CD4-positive, alpha-beta memory T cell (primary cell): ENCODE results near the gene FREY1. TPM values are rescaled to one million over a fixed set of nuclear protein-coding genes. Genes with fewer than 3 reads are reported as not detected.
A peak's percentile ranks its signal among the peaks of the same experiment; 100 is the strongest.

Experiments
- CTCF ChIA-PET: fragments of 350-600 bp; sonication (Branson Sonifier 250); formaldehyde crosslinking; loops from one replicate; lab custom pipeline; 2021; ENCODE audit warnings: inconsistent platforms; ENCODE audit not compliant: partially characterized antibody; lab: Charles Lee
- POLR2A ChIA-PET: fragments of 350-600 bp; sonication (Branson Sonifier 250); formaldehyde crosslinking; loops from one replicate; lab custom pipeline; 2021; ENCODE audit not compliant: partially characterized antibody; lab: Charles Lee
- DNase-seq, 5 donors: peaks; one replicate each; pipeline versions ENCODE4 v3.0.0 to v3.0.0-alpha.2; 2020 to 2022; ENCODE audit warnings: mixed read lengths in 1 of 5
- H3K27ac ChIP-seq: one replicate; pipeline ENCODE4 v1.7.0; 2013; ENCODE audit warnings: low read depth, low read length
- H3K27me3 ChIP-seq: 2 replicates; pipeline ENCODE4 v1.7.0; 2013; ENCODE audit warnings: mild to moderate bottlenecking, low read length, moderate library complexity; ENCODE audit not compliant: insufficient read depth
- H3K36me3 ChIP-seq: 2 replicates; pipeline ENCODE4 v1.7.0; 2013; ENCODE audit warnings: mild to moderate bottlenecking, low read length, moderate library complexity; ENCODE audit not compliant: insufficient read depth
- H3K4me1 ChIP-seq: 2 replicates; pipeline ENCODE4 v1.7.0; 2013; ENCODE audit warnings: mild to moderate bottlenecking, low read length, moderate library complexity; ENCODE audit not compliant: insufficient read depth
- H3K4me3 ChIP-seq, 2 donors: one replicate each; pipeline ENCODE4 v1.7.0; 2013; ENCODE audit warnings: low read length in 2 of 2, mild to moderate bottlenecking in 1 of 2
- H3K9me3 ChIP-seq, 2 donors: one replicate each; pipeline ENCODE4 v1.7.0; 2013; ENCODE audit warnings: low read length in 2 of 2, control low read depth in 1 of 2; ENCODE audit not compliant: control insufficient read depth in 1 of 2
- H3K27ac Mint-ChIP-seq, 7 donors: one replicate each; pipeline ENCODE4 v1.8.0; 2020 to 2021; ENCODE audit warnings: mixed read lengths in 7 of 7, mild to moderate bottlenecking in 6 of 7, inconsistent platforms in 3 of 7, moderate library complexity in 3 of 7
- H3K27me3 Mint-ChIP-seq, 2 donors: one replicate each; pipeline ENCODE4 v1.8.0; 2020 to 2021; ENCODE audit warnings: mixed read lengths in 2 of 2
- H3K36me3 Mint-ChIP-seq, 2 donors: one replicate each; pipeline ENCODE4 v1.8.0; 2020 to 2021; ENCODE audit warnings: mixed read lengths in 2 of 2, inconsistent platforms in 1 of 2, mild to moderate bottlenecking in 1 of 2
- H3K4me1 Mint-ChIP-seq, 4 donors: one replicate each; pipeline ENCODE4 v1.8.0; 2020 to 2021; ENCODE audit warnings: mixed read lengths in 4 of 4, mild to moderate bottlenecking in 1 of 4
- H3K4me3 Mint-ChIP-seq, 8 donors: one replicate each; pipeline ENCODE4 v1.8.0; 2020 to 2021; ENCODE audit warnings: mixed read lengths in 8 of 8, mild to moderate bottlenecking in 7 of 8, moderate library complexity in 6 of 8, inconsistent platforms in 3 of 8
- H3K9me3 Mint-ChIP-seq, 8 donors: one replicate each; pipeline ENCODE4 v1.8.0; 2020 to 2021; ENCODE audit warnings: mixed read lengths in 8 of 8, mild to moderate bottlenecking in 5 of 8, inconsistent platforms in 3 of 8, moderate library complexity in 1 of 8
- intact Hi-C: fragments of 100-400 bp; cut with micrococcal nuclease; formaldehyde crosslinking; loops from one replicate; pipeline ENCODE4 v1.15.1; 2023
- polyA plus RNA-seq, 2 donors: library from polyadenylated mRNA; unstranded; fragments of 300-500 nt; fragmentation: Illumina TruSeq; gene quantifications; one replicate each; pipeline ENCODE4 v1.2.3, GENCODE V29; 2021
- total RNA-seq, 2 experiments: library from RNA; stranded (reverse); gene quantifications; one replicate each; pipeline ENCODE4 v1.2.3, GENCODE V29; 2021

The FREY1 gene
- total and polyA plus RNA-seq, 4 experiments from 2014 or later: 4.5 to 4.8 TPM; not detected in 2

- intact Hi-C loops: loop anchor here (5.0 kb wide), 1 partner anchor 207 kb away; the partner anchor contains the start of gene PHF21A
- H3K4me1 ChIP-seq: peaks cover 42% of the 10 kb centered on the region
- H3K4me1 Mint-ChIP-seq: peaks cover 21 to 54% (median 37%) of the 10 kb centered on the region in 4 donors
Measured at GRCh38 chr11:45915446-45915845, 8.4 kb upstream of the FREY1 start.

GRCh38 chr11:45913942-45914635, 7.0 kb upstream of the FREY1 start:
- Histone ChIP-seq H3K9me3 (no peaks in the 10 kb centered on the region), H3K36me3 (peaks cover 46% of the 10 kb centered on the region), H3K27ac (no peak overlapping the region), H3K4me3 (no peak overlapping the region), H3K27me3 (no peaks in the 10 kb centered on the region), H3K4me1 (peaks cover 29% of the 10 kb centered on the region)
- peak in 1 of 5 donors; percentile 17 for DNase-seq
- no peak overlapping the region for H3K4me3 Mint-ChIP-seq
- ChIA-PET POLR2A (no interaction called here), CTCF (no interaction called here)
- H3K27me3 Mint-ChIP-seq: no peaks in the 10 kb centered on the region
- H3K4me1 Mint-ChIP-seq: peaks cover 15 to 41% (median 27%) of the 10 kb centered on the region in 4 donors
- peaks cover 13 to 62% of the 10 kb centered on the region in 2 donors for H3K36me3 Mint-ChIP-seq
- intact Hi-C loops: no loop called here
- H3K27ac Mint-ChIP-seq: peak overlapping the region in 1 of 7 donors; percentile 4
- peaks cover 0 to 2% (median 0%) of the 10 kb centered on the region in 8 donors for H3K9me3 Mint-ChIP-seq

More at GRCh38 chr11:45915446-45915845, 8.4 kb upstream of the FREY1 start:
- Histone ChIP-seq H3K27ac (no peak overlapping the region), H3K4me3 (no peak overlapping the region), H3K27me3 (no peaks in the 10 kb centered on the region), H3K36me3 (peaks cover 37% of the 10 kb centered on the region), H3K9me3 (no peaks in the 10 kb centered on the region)
- H3K36me3 Mint-ChIP-seq: peaks cover 12 to 52% of the 10 kb centered on the region in 2 donors
- peak overlapping the region in 4 of 8 donors; percentile 12 to 81 (median 40) for H3K4me3 Mint-ChIP-seq
- CTCF ChIA-PET: interaction anchor here (1.0 kb wide), 1 partner anchor 73 kb away, joined by 5 read pairs; no protein-coding TSS in a partner anchor
- H3K9me3 Mint-ChIP-seq: peaks cover 0 to 2% (median 0%) of the 10 kb centered on the region in 8 donors
- POLR2A ChIA-PET: interaction anchor here (0.7 to 4.8 kb wide), 4 partner anchors 13 to 73 kb away, joined by 3 to 77 read pairs (median 3); no protein-coding TSS in a partner anchor
- no peaks in the 10 kb centered on the region for H3K27me3 Mint-ChIP-seq
- peak overlapping the region in 3 of 7 donors; percentile 7 to 73 (median 10) for H3K27ac Mint-ChIP-seq
- peak in 1 of 5 donors; percentile 39 for DNase-seq

- Histone ChIP-seq H3K27me3 (no peaks in the 10 kb centered on the region), H3K4me1 (peaks cover 23% of the 10 kb centered on the region), H3K27ac (no peak overlapping the region), H3K9me3 (no peaks in the 10 kb centered on the region), H3K4me3 (no peak overlapping the region), H3K36me3 (peaks cover 46% of the 10 kb centered on the region)
- peak in 1 of 5 donors; percentile 5 for DNase-seq
- peaks cover 13 to 39% (median 25%) of the 10 kb centered on the region in 4 donors for H3K4me1 Mint-ChIP-seq
- peaks cover 0 to 2% (median 0%) of the 10 kb centered on the region in 8 donors for H3K9me3 Mint-ChIP-seq
- no peaks in the 10 kb centered on the region for H3K27me3 Mint-ChIP-seq
- H3K27ac Mint-ChIP-seq: no peak overlapping the region
- CTCF ChIA-PET: no interaction called here
- intact Hi-C loops: no loop called here
- H3K36me3 Mint-ChIP-seq: peaks cover 13 to 61% of the 10 kb centered on the region in 2 donors
- POLR2A ChIA-PET: no interaction called here
- peak overlapping the region in 1 of 8 donors; percentile 59 for H3K4me3 Mint-ChIP-seq
Measured at GRCh38 chr11:45913514-45913913, 6.4 kb upstream of the FREY1 start.

GRCh38 chr11:45910623-45911022, 3.6 kb upstream of the FREY1 start:
- Histone ChIP-seq H3K36me3 (peaks cover 45% of the 10 kb centered on the region), H3K4me3 (no peak overlapping the region), H3K9me3 (no peaks in the 10 kb centered on the region), H3K27me3 (no peaks in the 10 kb centered on the region), H3K27ac (no peak overlapping the region), H3K4me1 (peaks cover 4% of the 10 kb centered on the region)
- ChIA-PET POLR2A (no interaction called here), CTCF (no interaction called here)
- Mint-ChIP-seq H3K36me3 (peaks cover 13 to 47% of the 10 kb centered on the region in 2 donors), H3K4me1 (peaks cover 6 to 28% (median 16%) of the 10 kb centered on the region in 4 donors), H3K27ac (no peak overlapping the region), H3K9me3 (no peaks in the 10 kb centered on the region), H3K27me3 (no peaks in the 10 kb centered on the region), H3K4me3 (no peak overlapping the region)
- intact Hi-C loops: no loop called here
- DNase-seq: no peak

- H3K27ac Mint-ChIP-seq: no peak overlapping the region
- CTCF ChIA-PET: no interaction called here
Measured at GRCh38 chr11:45909594-45910475, 2.8 kb upstream of the FREY1 start.

GRCh38 chr11:45907911-45908370, 870 bp upstream of the FREY1 start:
- H3K27ac ChIP-seq: no peak overlapping the region
- intact Hi-C loops: no loop called here
- CTCF ChIA-PET: no interaction called here
- H3K36me3 ChIP-seq: peaks cover 20% of the 10 kb centered on the region
- no peaks in the 10 kb centered on the region for H3K27me3 ChIP-seq
- no peak overlapping the region for H3K4me3 ChIP-seq
- POLR2A ChIA-PET: interaction anchor here (0.7 to 2.6 kb wide), 3 partner anchors 9 to 57 kb away, joined by 3 to 17 read pairs (median 3); partner anchors contain the start of gene PEX16
- DNase-seq: no peak
- Mint-ChIP-seq H3K9me3 (no peaks in the 10 kb centered on the region), H3K27me3 (no peaks in the 10 kb centered on the region), H3K27ac (peak overlapping the region in 1 of 7 donors; percentile 36), H3K36me3 (peaks cover 10 to 26% of the 10 kb centered on the region in 2 donors), H3K4me3 (no peak overlapping the region), H3K4me1 (peaks cover 5 to 18% (median 10%) of the 10 kb centered on the region in 4 donors)
- no peaks in the 10 kb centered on the region for H3K4me1 ChIP-seq
- H3K9me3 ChIP-seq: no peaks in the 10 kb centered on the region

More at GRCh38 chr11:45909594-45910475, 2.8 kb upstream of the FREY1 start:
- peaks cover 39% of the 10 kb centered on the region for H3K36me3 ChIP-seq
- H3K4me1 ChIP-seq: no peaks in the 10 kb centered on the region
- Mint-ChIP-seq H3K4me3 (no peak overlapping the region), H3K9me3 (no peaks in the 10 kb centered on the region), H3K36me3 (peaks cover 13 to 41% of the 10 kb centered on the region in 2 donors), H3K4me1 (peaks cover 6 to 22% (median 12%) of the 10 kb centered on the region in 4 donors), H3K27me3 (no peaks in the 10 kb centered on the region)
- no peak for DNase-seq
- no peak overlapping the region for H3K4me3 ChIP-seq
- intact Hi-C loops: no loop called here
- no peaks in the 10 kb centered on the region for H3K27me3 ChIP-seq
- POLR2A ChIA-PET: interaction anchor here (1.0 to 2.6 kb wide), 3 partner anchors 7 to 63 kb away, joined by 3 to 17 read pairs (median 3); partner anchors contain the start of genes CRY2 and PEX16
- H3K9me3 ChIP-seq: no peaks in the 10 kb centered on the region
- no peak overlapping the region for H3K27ac ChIP-seq
